A549 treated with CORT108297 at 1 μM for 4 hours (cell line): ENCODE results near the gene SLC2A4. TPM values are rescaled to one million over a fixed set of nuclear protein-coding genes. Genes with fewer than 3 reads are reported as not detected.

Experiments used
- total RNA-seq: library from RNA; stranded (reverse); fragments of 200-300 nt; extraction: Qiagen RNA extraction; gene quantifications from 5 replicates; pipeline ENCODE4 v1.2.3, GENCODE V29; 2022

The SLC2A4 gene
- total RNA-seq, 1 experiment from 2014 or later, result 0.27 TPM

Other genes starting within 250 kb of the SLC2A4 start
- gene SLC16A13, start 245.7 kb upstream of the SLC2A4 start, total RNA-seq, result 9.2 to 12.9 TPM (median 11.3 TPM) in 5 replicates
- not detected in 5 replicates for gene SLC16A11, start 237.6 kb upstream of the SLC2A4 start, total RNA-seq
- gene CLEC10A, start 201.5 kb upstream of the SLC2A4 start, total RNA-seq, result not detected in 5 replicates
- gene ASGR2, start 166.9 kb upstream of the SLC2A4 start, total RNA-seq, result 0.14 TPM in 1 of 5 replicates, not detected in the others
- 0.59 to 1.4 TPM (median 1.2 TPM) in 5 replicates for gene ASGR1, start 102.3 kb upstream of the SLC2A4 start, total RNA-seq
- gene DLG4, start 61.9 kb upstream of the SLC2A4 start, total RNA-seq, result 6.8 to 9.8 TPM (median 8.2 TPM) in 5 replicates
- 308 to 483 TPM (median 455 TPM) in 5 replicates for gene ACADVL, start 61.8 kb upstream of the SLC2A4 start, total RNA-seq
- 30.7 to 43.1 TPM (median 40.7 TPM) in 5 replicates for gene DVL2, start 47.2 kb upstream of the SLC2A4 start, total RNA-seq
- gene PHF23, start 42.3 kb upstream of the SLC2A4 start, total RNA-seq, result 82.4 to 100 TPM (median 91.5 TPM) in 5 replicates
- gene GABARAP, start 39.3 kb upstream of the SLC2A4 start, total RNA-seq, result 645 to 806 TPM (median 682 TPM) in 5 replicates
- 221 to 239 TPM (median 226 TPM) in 5 replicates for gene CTDNEP1, start 30.0 kb upstream of the SLC2A4 start, total RNA-seq
- gene ELP5, start 29.5 kb upstream of the SLC2A4 start, total RNA-seq, result 121 to 141 TPM (median 127 TPM) in 5 replicates
- 0.84 to 1.2 TPM (median 0.97 TPM) in 5 replicates for gene CLDN7, start 19.2 kb upstream of the SLC2A4 start, total RNA-seq
- gene YBX2, start 12.9 kb downstream of the SLC2A4 start, total RNA-seq, result 0.53 to 0.69 TPM (median 0.59 TPM) in 5 replicates
- gene EIF5A, start 25.9 kb downstream of the SLC2A4 start, total RNA-seq, result 1,648 to 1,788 TPM (median 1,697 TPM) in 5 replicates
- 88.2 to 105 TPM (median 103 TPM) in 5 replicates for gene GPS2, start 33.6 kb downstream of the SLC2A4 start, total RNA-seq
- 22.9 to 38.3 TPM (median 34.9 TPM) in 5 replicates for gene NEURL4, start 47.6 kb downstream of the SLC2A4 start, total RNA-seq
- gene ACAP1, start 54.8 kb downstream of the SLC2A4 start, total RNA-seq, result 0.48 to 5.1 TPM (median 4.2 TPM) in 5 replicates
- 11.8 to 15.9 TPM (median 13.7 TPM) in 5 replicates for gene KCTD11, start 70.4 kb downstream of the SLC2A4 start, total RNA-seq
- gene TMEM95, start 73.4 kb downstream of the SLC2A4 start, total RNA-seq, result not detected in 5 replicates
- gene TNK1, start 99.4 kb downstream of the SLC2A4 start, total RNA-seq, result 1.3 to 2.0 TPM (median 1.7 TPM) in 5 replicates
- 37.4 to 45.9 TPM (median 43.5 TPM) in 5 replicates for gene PLSCR3, start 112.8 kb downstream of the SLC2A4 start, total RNA-seq
- 177 to 231 TPM (median 209 TPM) in 5 replicates for gene TMEM256, start 122.4 kb downstream of the SLC2A4 start, total RNA-seq
- 12.1 to 21.2 TPM (median 19.3 TPM) in 5 replicates for gene NLGN2, start 126.1 kb downstream of the SLC2A4 start, total RNA-seq
- gene SPEM1, start 138.6 kb downstream of the SLC2A4 start, total RNA-seq, result 0.13 TPM in 1 of 5 replicates, not detected in the others
- gene SPEM2, start 143.9 kb downstream of the SLC2A4 start, total RNA-seq, result 0.05 to 0.10 TPM (median 0.08 TPM) in 4 of 5 replicates, not detected in the other
- 0.04 to 0.06 TPM in 2 of 5 replicates, not detected in the others for gene SPEM3, start 147.1 kb downstream of the SLC2A4 start, total RNA-seq
- 11.2 to 15.4 TPM (median 13.9 TPM) in 5 replicates for gene TMEM102, start 153.7 kb downstream of the SLC2A4 start, total RNA-seq
- 0.92 to 1.6 TPM (median 1.4 TPM) in 5 replicates for gene FGF11, start 157.8 kb downstream of the SLC2A4 start, total RNA-seq
- gene CHRNB1, start 163.3 kb downstream of the SLC2A4 start, total RNA-seq, result 5.2 to 9.8 TPM (median 8.8 TPM) in 5 replicates
- gene ZBTB4, start 197.9 kb downstream of the SLC2A4 start, total RNA-seq, result 19.8 to 26.8 TPM (median 24.2 TPM) in 5 replicates
- gene SLC35G6, start 199.7 kb downstream of the SLC2A4 start, total RNA-seq, result not detected in 5 replicates
- gene POLR2A, start 202.6 kb downstream of the SLC2A4 start, total RNA-seq, result 65.7 to 84.9 TPM (median 82.6 TPM) in 5 replicates